ENCODE measurements around the gene FBH1. TPM values are rescaled to one million over a fixed set of nuclear protein-coding genes. Genes with fewer than 3 reads are reported as not detected.
"Not testable (repeated sequence)": the region's sequence is repeated elsewhere in the genome, so short reads cannot be mapped to it uniquely, and the experiment has no call there.

The FBH1 gene
- total RNA-seq, 1 experiment from 2014 or later = 93.3 TPM

GRCh38 chr10:5862981-5863685 is 26.9 kb upstream of the FBH1 start:
- not testable (repeated sequence) for H3K27ac ChIP-seq; H3K9me3 ChIP-seq (replicated peaks); H3K27me3 ChIP-seq (replicated peaks); DNase-seq (ENCODE audit: low read depth in 1 of 2, low spot score in 2 of 2); H3K36me3 ChIP-seq; H3K4me3 ChIP-seq
- peaks cover 17% of the 10 kb centered on the region for H3K4me1 ChIP-seq (replicated peaks)

DNA sequence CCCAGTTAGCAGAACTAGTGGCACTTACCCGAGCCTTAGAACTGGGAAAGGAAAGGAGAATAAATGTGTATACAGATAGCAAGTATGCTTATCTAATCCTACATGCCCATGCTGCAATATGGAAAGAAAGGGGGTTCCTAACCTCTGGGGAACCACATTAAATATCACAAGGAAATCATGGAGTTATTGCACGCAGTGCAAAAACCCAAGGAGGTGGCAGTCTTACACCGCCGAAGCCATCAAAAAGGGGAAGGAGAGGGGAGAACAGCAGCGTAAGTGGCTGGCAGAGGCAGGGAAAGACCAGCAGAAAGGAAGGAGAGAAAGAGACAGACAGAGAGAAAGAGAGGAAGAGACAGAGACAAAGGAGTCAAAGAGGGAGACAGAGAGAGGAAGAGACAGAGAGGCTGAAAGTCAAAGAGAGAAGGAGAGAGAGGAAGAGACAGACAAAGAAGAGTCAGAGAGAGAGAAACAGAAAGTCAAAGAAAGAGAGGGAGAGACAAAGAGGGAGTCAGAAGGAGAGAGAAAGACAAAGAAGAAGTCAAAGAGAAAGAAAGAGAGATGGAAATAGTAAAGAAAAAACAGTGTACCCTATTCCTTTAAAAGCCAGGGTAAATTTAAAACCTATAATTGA is 23.5 kb upstream of the FBH1 start:
- H3K36me3 ChIP-seq; H3K4me3 ChIP-seq; H3K9me3 ChIP-seq (replicated peaks); H3K27me3 ChIP-seq (replicated peaks); H3K27ac ChIP-seq; DNase-seq (ENCODE audit: low read depth in 1 of 2, low spot score in 2 of 2): not testable (repeated sequence)
- H3K4me1 ChIP-seq (replicated peaks) = peaks cover 10% of the 10 kb centered on the region

GRCh38 chr10:5867091-5867615 is 22.9 kb upstream of the FBH1 start:
- not testable (repeated sequence) for H3K36me3 ChIP-seq; H3K4me1 ChIP-seq (replicated peaks); H3K27ac ChIP-seq; H3K9me3 ChIP-seq (replicated peaks); H3K4me3 ChIP-seq; H3K27me3 ChIP-seq (replicated peaks); DNase-seq (ENCODE audit: low read depth in 1 of 2, low spot score in 2 of 2)

GRCh38 chr10:5868383-5868782 is 21.7 kb upstream of the FBH1 start:
- DNase-seq (ENCODE audit: low read depth in 1 of 2, low spot score in 2 of 2); H3K27ac ChIP-seq; H3K4me1 ChIP-seq (replicated peaks); H3K9me3 ChIP-seq (replicated peaks); H3K36me3 ChIP-seq; H3K4me3 ChIP-seq; H3K27me3 ChIP-seq (replicated peaks): not testable (repeated sequence)

DNA sequence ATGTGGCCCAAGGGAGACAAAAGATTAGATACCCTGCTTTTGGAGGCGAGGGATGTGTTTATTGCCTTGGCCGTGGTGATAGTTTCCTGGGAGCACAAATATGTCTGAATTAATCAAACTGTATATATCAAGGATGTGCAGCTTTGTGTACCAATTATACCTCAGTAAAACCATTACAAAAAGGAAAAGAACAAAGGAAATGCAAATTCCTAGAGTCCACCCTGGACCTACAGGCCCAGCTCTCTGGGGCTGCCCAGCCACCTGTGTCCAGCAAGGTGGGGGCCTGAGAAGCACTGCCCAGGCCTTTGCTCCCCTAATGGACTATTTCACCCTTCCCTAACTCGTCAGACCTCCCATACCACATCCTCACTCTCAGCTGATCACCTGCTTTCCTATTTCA is 20.9 kb upstream of the FBH1 start:
- DNase-seq (ENCODE audit: low read depth in 1 of 2, low spot score in 2 of 2) = no peak
- H3K27ac ChIP-seq = no peak overlapping the region
- no peaks in the 10 kb centered on the region for H3K4me1 ChIP-seq (replicated peaks)
- H3K9me3 ChIP-seq (replicated peaks) = no peaks in the 10 kb centered on the region
- H3K4me3 ChIP-seq = no peak overlapping the region
- H3K27me3 ChIP-seq (replicated peaks) = no peaks in the 10 kb centered on the region
- H3K36me3 ChIP-seq = no peaks in the 10 kb centered on the region

- no peak for DNase-seq (ENCODE audit: low read depth in 1 of 2, low spot score in 2 of 2)
These were observed 18.4 kb upstream of the FBH1 start for GRCh38 chr10:5871596-5871995.

DNA sequence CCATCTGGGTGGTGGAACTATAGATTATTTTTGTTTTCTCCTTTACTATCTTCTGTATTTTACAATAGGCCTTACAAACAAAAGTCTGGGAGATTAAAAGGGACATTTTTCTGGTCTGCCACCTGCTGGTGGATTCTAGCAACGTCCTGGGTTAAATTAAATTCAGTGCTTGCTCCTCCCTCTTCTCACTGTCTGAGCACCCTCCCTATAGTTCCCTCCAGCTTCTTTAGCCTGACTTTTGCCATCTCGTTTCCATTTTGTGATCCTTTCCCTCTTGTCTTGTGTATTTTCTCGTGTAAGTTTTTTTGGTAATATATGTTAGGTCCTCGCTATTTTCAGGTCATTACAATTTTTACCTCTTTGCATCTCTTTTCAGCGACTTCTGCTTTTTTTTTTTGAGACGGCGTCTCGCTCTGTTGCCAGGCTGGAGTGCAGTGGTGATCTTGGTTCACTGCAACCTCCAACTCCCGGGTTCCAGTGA is 16.5 kb upstream of the FBH1 start:
- H3K27me3 ChIP-seq (replicated peaks) = no peaks in the 10 kb centered on the region
- H3K4me1 ChIP-seq (replicated peaks) = peaks cover 9% of the 10 kb centered on the region
- H3K27ac ChIP-seq = no peak overlapping the region
- peaks cover 20% of the 10 kb centered on the region for H3K36me3 ChIP-seq
- no peaks in the 10 kb centered on the region for H3K9me3 ChIP-seq (replicated peaks)
- peak in 1 of 2 experiments; percentile 69 for DNase-seq (ENCODE audit: low read depth in 1 of 2, low spot score in 2 of 2)
- no peak overlapping the region for H3K4me3 ChIP-seq

More at GRCh38 chr10:5871596-5871995, 18.4 kb upstream of the FBH1 start:
- H3K9me3 ChIP-seq (replicated peaks) = no peaks in the 10 kb centered on the region
- no peaks in the 10 kb centered on the region for H3K27me3 ChIP-seq (replicated peaks)
- no peak overlapping the region for H3K27ac ChIP-seq
- peaks cover 8% of the 10 kb centered on the region for H3K4me1 ChIP-seq (replicated peaks)
- no peak overlapping the region for H3K4me3 ChIP-seq
- peaks cover 7% of the 10 kb centered on the region for H3K36me3 ChIP-seq

- H3K36me3 ChIP-seq = peaks cover 28% of the 10 kb centered on the region
- peak in 1 of 2 experiments; percentile 22 for DNase-seq (ENCODE audit: low read depth in 1 of 2, low spot score in 2 of 2)
- no peaks in the 10 kb centered on the region for H3K27me3 ChIP-seq (replicated peaks)
- H3K9me3 ChIP-seq (replicated peaks) = no peaks in the 10 kb centered on the region
- H3K27ac ChIP-seq = no peak overlapping the region
- no peak overlapping the region for H3K4me3 ChIP-seq
- peaks cover 9% of the 10 kb centered on the region for H3K4me1 ChIP-seq (replicated peaks)
These were observed 13.8 kb upstream of the FBH1 start for GRCh38 chr10:5876181-5876768.

GRCh38 chr10:5877041-5877440 is 13.0 kb upstream of the FBH1 start:
- H3K9me3 ChIP-seq (replicated peaks); H3K27me3 ChIP-seq (replicated peaks); H3K4me1 ChIP-seq (replicated peaks); H3K27ac ChIP-seq; DNase-seq (ENCODE audit: low read depth in 1 of 2, low spot score in 2 of 2); H3K4me3 ChIP-seq: not testable (repeated sequence)
- H3K36me3 ChIP-seq = peaks cover 33% of the 10 kb centered on the region

DNA sequence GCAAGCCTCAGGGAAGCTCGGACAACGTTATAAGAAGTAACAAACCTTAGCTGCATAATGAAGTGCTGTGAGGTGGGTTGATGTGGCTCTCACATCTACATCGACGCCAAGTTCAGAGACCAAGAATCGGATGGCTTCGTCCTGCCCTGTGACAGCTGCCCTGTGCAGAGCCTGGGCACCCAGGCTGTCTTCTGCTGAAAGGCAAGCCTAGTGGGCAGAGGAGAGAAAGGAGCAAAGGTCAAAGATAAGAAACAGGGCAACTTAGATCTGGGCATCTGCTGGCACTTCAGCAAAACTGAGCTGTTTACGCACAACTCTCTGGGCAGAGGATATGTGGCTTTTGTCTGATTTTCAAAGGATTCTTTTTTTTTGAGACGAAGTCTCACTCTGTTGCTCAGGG is 7.1 kb upstream of the FBH1 start:
- Histone ChIP-seq H3K9me3 (replicated peaks) (no peaks in the 10 kb centered on the region), H3K4me1 (replicated peaks) (no peaks in the 10 kb centered on the region), H3K27ac (no peak overlapping the region), H3K27me3 (replicated peaks) (no peaks in the 10 kb centered on the region), H3K4me3 (no peak overlapping the region), H3K36me3 (peaks cover 41% of the 10 kb centered on the region)
- DNase-seq (ENCODE audit: low read depth in 1 of 2, low spot score in 2 of 2) = no peak

- peaks cover 10% of the 10 kb centered on the region for H3K4me1 ChIP-seq (replicated peaks)
- H3K27ac ChIP-seq = no peak overlapping the region
- H3K27me3 ChIP-seq (replicated peaks) = no peaks in the 10 kb centered on the region
- DNase-seq (ENCODE audit: low read depth in 1 of 2, low spot score in 2 of 2) = no peak
- 0 out of 2 replicates have a peak, but pooled peaks cover 2% of the 10 kb centered on the region for H3K9me3 ChIP-seq (replicated peaks)
- no peak overlapping the region for H3K4me3 ChIP-seq
- peaks cover 31% of the 10 kb centered on the region for H3K36me3 ChIP-seq
These were observed 4.4 kb upstream of the FBH1 start for GRCh38 chr10:5885619-5886018.

DNA sequence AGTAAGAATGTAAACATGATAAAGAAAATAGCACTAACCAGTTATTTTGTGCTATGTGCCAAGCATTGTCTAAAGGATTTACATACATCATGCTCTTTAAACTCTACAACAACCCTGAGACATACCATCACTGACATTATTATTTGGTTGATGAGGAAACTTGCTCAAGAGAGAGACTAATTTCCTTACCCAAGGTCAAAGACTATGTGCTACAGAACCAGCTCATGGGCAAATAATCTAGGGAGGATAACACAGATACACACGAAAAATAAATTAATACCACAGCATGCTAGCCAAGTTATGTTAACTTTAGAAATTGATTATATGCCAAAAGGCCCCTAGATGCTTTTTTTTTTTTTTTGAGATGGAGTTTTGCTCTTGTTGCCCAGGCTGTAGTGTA is 3.0 kb upstream of the FBH1 start:
- Histone ChIP-seq H3K4me1 (replicated peaks) (peaks cover 18% of the 10 kb centered on the region), H3K36me3 (peaks cover 37% of the 10 kb centered on the region), H3K9me3 (replicated peaks) (0 out of 2 replicates have a peak, but pooled peaks cover 3% of the 10 kb centered on the region), H3K27ac (no peak overlapping the region), H3K4me3 (no peak overlapping the region), H3K27me3 (replicated peaks) (no peaks in the 10 kb centered on the region)
- DNase-seq (ENCODE audit: low read depth in 1 of 2, low spot score in 2 of 2) = no peak

DNA sequence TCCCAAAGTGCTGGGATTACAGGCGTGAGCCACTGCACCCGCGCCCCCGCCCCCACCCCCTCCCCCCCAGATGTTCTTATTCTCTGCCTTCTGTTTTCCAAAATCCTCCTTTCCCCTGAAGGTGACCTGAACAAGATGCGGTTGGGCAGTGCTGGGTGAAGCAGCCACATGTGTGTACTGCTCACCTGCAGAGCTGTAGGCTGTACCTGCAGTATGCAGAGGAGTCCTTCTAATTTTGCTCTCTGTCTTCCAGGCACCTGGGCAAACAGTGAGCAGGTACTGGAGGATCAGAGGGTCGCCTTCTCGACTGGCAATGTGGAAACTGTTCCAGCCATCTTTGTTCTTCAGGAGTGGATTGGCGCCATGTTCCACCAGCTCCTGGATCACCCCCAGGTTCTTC is 2.4 kb upstream of the FBH1 start:
- peaks cover 18% of the 10 kb centered on the region for H3K4me1 ChIP-seq (replicated peaks)
- no peak overlapping the region for H3K4me3 ChIP-seq
- DNase-seq (ENCODE audit: low read depth in 1 of 2, low spot score in 2 of 2) = no peak
- no peaks in the 10 kb centered on the region for H3K27me3 ChIP-seq (replicated peaks)
- 0 out of 2 replicates have a peak, but pooled peaks cover 3% of the 10 kb centered on the region for H3K9me3 ChIP-seq (replicated peaks)
- peaks cover 41% of the 10 kb centered on the region for H3K36me3 ChIP-seq
- H3K27ac ChIP-seq = no peak overlapping the region

DNA sequence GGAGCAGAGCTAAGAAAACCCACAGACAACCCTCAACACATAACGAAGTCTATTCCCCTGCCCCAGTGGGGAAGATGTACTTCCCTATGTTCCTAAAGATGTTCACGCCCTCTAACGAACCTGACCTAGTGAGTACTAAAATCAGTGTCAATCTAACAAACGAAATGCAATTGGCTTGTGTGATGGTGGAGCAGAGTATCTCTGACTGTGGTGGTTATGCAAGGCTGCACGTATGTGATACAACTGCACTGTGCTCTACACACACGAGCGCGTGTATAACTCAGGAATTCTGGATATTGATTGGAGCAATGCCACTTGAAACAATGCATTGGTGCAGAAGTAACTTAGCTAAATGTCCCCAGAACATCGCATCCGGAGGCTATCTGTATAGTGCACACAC is 1.7 kb upstream of the FBH1 start:
- Histone ChIP-seq H3K9me3 (replicated peaks) (0 out of 2 replicates have a peak, but pooled peaks cover 3% of the 10 kb centered on the region), H3K36me3 (peaks cover 46% of the 10 kb centered on the region), H3K4me3 (peak overlapping the region; percentile 70), H3K27ac (no peak overlapping the region), H3K4me1 (replicated peaks) (peaks cover 18% of the 10 kb centered on the region), H3K27me3 (replicated peaks) (no peaks in the 10 kb centered on the region)
- no peak for DNase-seq (ENCODE audit: low read depth in 1 of 2, low spot score in 2 of 2)

Data from SJSA1 (cell line).